ENCODE measurements around the gene SDK1.
"Not testable (repeated sequence)": the region's sequence is repeated elsewhere in the genome, so short reads cannot be mapped to it uniquely, and the experiment has no call there.

SDK1 gene

GRCh38 chr7:3928727-3929515, 627.9 kb downstream of the SDK1 start:
- peaks cover 4% of the 10 kb centered on the region for H3K27me3 Mint-ChIP-seq
- H3K4me1 Mint-ChIP-seq: no peaks in the 10 kb centered on the region
- H3K4me3 Mint-ChIP-seq: no peak overlapping the region
- DNase-seq (no peak), ATAC-seq (no peak)
- no peaks in the 10 kb centered on the region for H3K9me3 Mint-ChIP-seq
- H3K36me3 Mint-ChIP-seq (ENCODE audit: low read depth): no peaks in the 10 kb centered on the region
- no peak overlapping the region for H3K27ac Mint-ChIP-seq

- peaks cover 9% of the 10 kb centered on the region for H3K9me3 Mint-ChIP-seq
- no peaks in the 10 kb centered on the region for H3K4me1 Mint-ChIP-seq
- no peak for ATAC-seq
- no peak for DNase-seq
- H3K36me3 Mint-ChIP-seq (ENCODE audit: low read depth): no peaks in the 10 kb centered on the region
- H3K4me3 Mint-ChIP-seq: no peak overlapping the region
- no peak overlapping the region for H3K27ac Mint-ChIP-seq
- H3K27me3 Mint-ChIP-seq: no peaks in the 10 kb centered on the region
Measured at GRCh38 chr7:3931843-3932242, 630.8 kb downstream of the SDK1 start.

DNA sequence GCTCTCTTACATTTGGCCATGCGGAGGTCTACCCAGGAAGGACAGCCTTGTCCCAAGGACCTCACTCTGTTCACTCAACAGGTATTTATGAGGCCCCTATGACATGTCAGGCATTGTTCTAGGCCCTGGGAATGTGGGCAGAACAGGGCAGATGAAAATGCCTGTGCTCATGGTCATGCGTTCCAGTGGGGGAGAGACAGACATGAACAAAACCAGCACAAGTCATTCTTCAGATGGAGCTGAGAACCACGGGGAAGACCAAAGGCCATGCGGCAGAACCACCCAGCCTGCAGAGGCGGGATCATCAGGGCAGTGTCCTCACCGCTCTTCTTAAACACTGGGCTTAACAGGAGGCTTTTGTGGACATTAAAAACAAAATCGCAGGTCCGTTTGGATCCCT, 636.1 kb downstream of the SDK1 start:
- DNase-seq: no peak
- Mint-ChIP-seq H3K4me3 (no peak overlapping the region), H3K9me3 (peaks cover 9% of the 10 kb centered on the region), H3K27ac (no peak overlapping the region), H3K4me1 (no peaks in the 10 kb centered on the region), H3K36me3 (ENCODE audit: low read depth) (no peaks in the 10 kb centered on the region), H3K27me3 (no peaks in the 10 kb centered on the region)
- ATAC-seq: no peak

DNA sequence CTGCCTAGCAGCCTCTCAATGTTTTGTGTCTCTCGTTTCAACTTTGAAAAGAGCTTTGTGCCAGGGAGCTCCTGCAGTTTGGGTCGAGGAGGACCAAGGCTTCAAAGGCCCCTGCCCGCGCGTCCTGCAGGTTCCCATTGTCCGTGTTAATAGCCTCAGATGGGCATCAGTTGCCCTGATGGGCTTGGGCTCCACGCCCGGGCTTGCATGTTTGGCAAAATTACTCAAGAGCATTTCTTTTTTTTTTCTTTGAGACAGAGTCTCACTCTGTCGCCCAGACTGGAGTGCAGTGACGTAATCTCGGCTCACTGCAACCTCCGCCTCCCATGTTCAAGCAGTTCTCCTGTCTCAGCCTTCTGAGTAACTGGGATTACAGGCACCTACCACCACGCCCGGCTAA, 636.6 kb downstream of the SDK1 start:
- no peak for DNase-seq
- no peak for ATAC-seq
- H3K27ac Mint-ChIP-seq: no peak overlapping the region
- no peaks in the 10 kb centered on the region for H3K4me1 Mint-ChIP-seq
- no peak overlapping the region for H3K4me3 Mint-ChIP-seq
- H3K36me3 Mint-ChIP-seq (ENCODE audit: low read depth): no peaks in the 10 kb centered on the region
- H3K27me3 Mint-ChIP-seq: no peaks in the 10 kb centered on the region
- H3K9me3 Mint-ChIP-seq: peaks cover 9% of the 10 kb centered on the region

GRCh38 chr7:3941706-3942105, 640.7 kb downstream of the SDK1 start:
- H3K27me3 Mint-ChIP-seq; DNase-seq; ATAC-seq; H3K27ac Mint-ChIP-seq; H3K4me3 Mint-ChIP-seq; H3K9me3 Mint-ChIP-seq; H3K36me3 Mint-ChIP-seq (ENCODE audit: low read depth); H3K4me1 Mint-ChIP-seq: not testable (repeated sequence)

GRCh38 chr7:3942276-3942675, 641.2 kb downstream of the SDK1 start:
- Mint-ChIP-seq H3K4me1 (no peaks in the 10 kb centered on the region), H3K9me3 (no peaks in the 10 kb centered on the region), H3K36me3 (ENCODE audit: low read depth) (no peaks in the 10 kb centered on the region), H3K27me3 (peaks cover 2% of the 10 kb centered on the region), H3K27ac (no peak overlapping the region), H3K4me3 (no peak overlapping the region)
- no peak for ATAC-seq
- DNase-seq: no peak

- Mint-ChIP-seq H3K36me3 (ENCODE audit: low read depth) (no peaks in the 10 kb centered on the region), H3K27me3 (peaks cover 2% of the 10 kb centered on the region)
- no peak for ATAC-seq
Measured at GRCh38 chr7:3942816-3943745, 642.0 kb downstream of the SDK1 start.

GRCh38 chr7:3943779-3944520, 642.9 kb downstream of the SDK1 start:
- H3K36me3 Mint-ChIP-seq (ENCODE audit: low read depth): no peaks in the 10 kb centered on the region
- peaks cover 2% of the 10 kb centered on the region for H3K27me3 Mint-ChIP-seq
- H3K4me3 Mint-ChIP-seq: no peak overlapping the region
- H3K4me1 Mint-ChIP-seq: no peaks in the 10 kb centered on the region
- DNase-seq: no peak
- no peak for ATAC-seq
- no peak overlapping the region for H3K27ac Mint-ChIP-seq
- H3K9me3 Mint-ChIP-seq: no peaks in the 10 kb centered on the region

More at GRCh38 chr7:3942816-3943745, 642.0 kb downstream of the SDK1 start:
- no peak for DNase-seq
- Mint-ChIP-seq H3K4me1 (no peaks in the 10 kb centered on the region), H3K9me3 (no peaks in the 10 kb centered on the region), H3K27ac (no peak overlapping the region), H3K4me3 (no peak overlapping the region)

GRCh38 chr7:3949242-3949640, 648.2 kb downstream of the SDK1 start:
- Mint-ChIP-seq H3K27me3 (peaks cover 2% of the 10 kb centered on the region), H3K27ac (no peak overlapping the region), H3K4me3 (no peak overlapping the region), H3K9me3 (no peaks in the 10 kb centered on the region), H3K36me3 (ENCODE audit: low read depth) (no peaks in the 10 kb centered on the region), H3K4me1 (no peaks in the 10 kb centered on the region)
- ATAC-seq: no peak
- no peak for DNase-seq

GRCh38 chr7:3950249-3950648, 649.2 kb downstream of the SDK1 start:
- ATAC-seq: no peak

DNA sequence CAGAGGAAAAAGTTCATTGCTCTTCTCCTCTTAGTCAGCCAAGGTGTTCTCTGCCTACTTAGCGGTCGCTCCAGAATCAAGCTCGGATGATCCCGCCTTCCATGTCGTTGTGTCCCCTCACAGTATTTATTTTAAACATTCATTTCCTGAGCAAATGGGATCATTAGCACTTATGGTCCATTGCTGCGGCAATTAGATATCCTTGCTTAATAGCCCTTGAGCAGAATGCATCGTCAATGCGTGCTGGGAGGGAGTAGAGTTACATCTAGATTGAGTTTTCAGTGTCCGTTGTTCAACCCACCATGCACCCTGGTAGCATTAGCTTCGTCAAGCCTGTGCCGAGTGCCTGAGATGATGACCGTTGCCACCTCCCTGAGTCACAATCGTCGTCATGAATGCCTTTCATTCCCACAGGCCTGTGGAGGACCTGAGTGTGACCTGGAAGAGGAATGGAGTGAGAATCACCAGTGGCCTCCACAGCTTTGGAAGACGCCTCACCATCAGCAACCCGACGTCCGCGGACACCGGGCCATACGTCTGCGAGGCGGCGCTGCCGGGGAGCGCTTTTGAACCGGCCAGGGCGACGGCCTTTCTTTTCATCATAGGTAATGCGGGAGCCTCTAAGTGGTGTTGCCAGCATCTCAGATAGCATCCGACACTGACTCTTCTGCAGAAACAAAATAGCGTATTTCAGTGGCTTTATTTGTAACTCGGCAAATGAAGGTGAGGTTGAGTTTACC, 650.4 kb downstream of the SDK1 start:
- no peak for DNase-seq
- no peaks in the 10 kb centered on the region for H3K27me3 Mint-ChIP-seq
- H3K4me1 Mint-ChIP-seq: peaks cover 8% of the 10 kb centered on the region
- H3K9me3 Mint-ChIP-seq: no peaks in the 10 kb centered on the region
- ATAC-seq: no peak
- H3K4me3 Mint-ChIP-seq: no peak overlapping the region
- H3K27ac Mint-ChIP-seq: no peak overlapping the region
- no peaks in the 10 kb centered on the region for H3K36me3 Mint-ChIP-seq (ENCODE audit: low read depth)

More at GRCh38 chr7:3950249-3950648, 649.2 kb downstream of the SDK1 start:
- no peaks in the 10 kb centered on the region for H3K9me3 Mint-ChIP-seq
- H3K27me3 Mint-ChIP-seq: peaks cover 2% of the 10 kb centered on the region
- H3K27ac Mint-ChIP-seq: no peak overlapping the region
- H3K4me3 Mint-ChIP-seq: no peak overlapping the region
- no peaks in the 10 kb centered on the region for H3K36me3 Mint-ChIP-seq (ENCODE audit: low read depth)
- DNase-seq: no peak
- H3K4me1 Mint-ChIP-seq: no peaks in the 10 kb centered on the region

DNA sequence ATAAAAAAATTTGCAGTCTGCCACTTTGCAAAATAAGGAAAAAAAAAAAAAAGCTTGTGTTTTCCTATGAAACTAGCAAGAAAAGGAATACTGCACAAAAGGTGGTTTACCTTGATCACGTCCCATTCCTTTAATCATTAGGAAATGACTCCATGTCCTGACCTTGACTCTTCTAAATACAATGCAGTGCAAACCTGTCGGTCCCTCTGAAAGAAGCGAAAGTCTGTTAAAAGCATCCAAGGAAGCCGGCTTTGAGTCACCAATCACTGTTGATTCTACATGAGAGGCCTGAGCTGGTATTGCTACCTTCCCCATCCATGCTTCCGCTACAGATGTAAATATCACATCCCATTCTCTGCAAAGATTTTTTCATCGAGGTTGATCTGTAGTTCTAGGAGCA, 652.1 kb downstream of the SDK1 start:
- H3K9me3 Mint-ChIP-seq: no peaks in the 10 kb centered on the region
- H3K4me1 Mint-ChIP-seq: peaks cover 8% of the 10 kb centered on the region
- H3K27ac Mint-ChIP-seq: no peak overlapping the region
- no peak overlapping the region for H3K4me3 Mint-ChIP-seq
- no peak for ATAC-seq
- peaks cover 2% of the 10 kb centered on the region for H3K27me3 Mint-ChIP-seq
- H3K36me3 Mint-ChIP-seq (ENCODE audit: low read depth): no peaks in the 10 kb centered on the region
- no peak for DNase-seq

- peaks cover 8% of the 10 kb centered on the region for H3K4me1 Mint-ChIP-seq
- ATAC-seq (no peak), DNase-seq (no peak)
- H3K27me3 Mint-ChIP-seq: peaks cover 2% of the 10 kb centered on the region
- H3K4me3 Mint-ChIP-seq: no peak overlapping the region
- no peaks in the 10 kb centered on the region for H3K36me3 Mint-ChIP-seq (ENCODE audit: low read depth)
- no peak overlapping the region for H3K27ac Mint-ChIP-seq
- no peaks in the 10 kb centered on the region for H3K9me3 Mint-ChIP-seq
Measured at GRCh38 chr7:3953946-3954345, 652.9 kb downstream of the SDK1 start.

DNA sequence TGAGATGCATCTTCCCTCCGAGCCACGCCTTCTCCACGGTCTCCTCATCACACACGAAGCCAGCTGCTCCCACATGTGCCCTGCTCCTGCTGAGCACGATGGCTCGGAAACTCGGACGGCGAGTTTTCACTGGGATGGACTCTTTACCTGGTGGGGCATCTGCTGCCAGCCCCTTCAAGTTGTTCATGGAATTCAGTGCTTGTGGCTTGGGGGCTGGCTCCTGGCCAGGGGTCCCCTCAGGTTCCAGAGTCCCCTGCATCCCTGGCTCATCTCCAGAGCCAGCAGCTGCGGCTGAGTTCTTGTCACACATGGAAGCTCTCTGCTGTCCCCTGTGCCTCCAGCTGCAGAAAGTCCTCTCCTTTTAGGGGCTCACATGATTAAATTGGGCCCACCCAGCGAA, 654.0 kb downstream of the SDK1 start:
- no peak for DNase-seq
- no peaks in the 10 kb centered on the region for H3K9me3 Mint-ChIP-seq
- ATAC-seq: no peak
- no peak overlapping the region for H3K4me3 Mint-ChIP-seq
- no peak overlapping the region for H3K27ac Mint-ChIP-seq
- H3K4me1 Mint-ChIP-seq: peaks cover 8% of the 10 kb centered on the region
- H3K27me3 Mint-ChIP-seq: peaks cover 2% of the 10 kb centered on the region
- no peaks in the 10 kb centered on the region for H3K36me3 Mint-ChIP-seq (ENCODE audit: low read depth)
